Neural cell (in vitro differentiated cells): ENCODE results near the gene HAAO. TPM values are rescaled to one million over a fixed set of nuclear protein-coding genes. Genes with fewer than 3 reads are reported as not detected.
"Not testable (repeated sequence)": the region's sequence is repeated elsewhere in the genome, so short reads cannot be mapped to it uniquely, and the experiment has no call there.

Experiments
- H2AFZ ChIP-seq: fragments of 200-600, 300-800 bp; sonication (generic), shearing (Covaris generic); 2 replicates; pipeline ENCODE4 v1.6.0; 2014; ENCODE audit warnings: low read depth, mild to moderate bottlenecking, antibody characterized with exemption, low read length, moderate library complexity
- H3F3A ChIP-seq: fragments of 200-600 bp; shearing (Covaris generic); 2 replicates; pipeline ENCODE4 v1.6.1; 2016; ENCODE audit warnings: mild to moderate bottlenecking, moderate library complexity, mixed read lengths, antibody characterized with exemption, low read length; ENCODE audit not compliant: insufficient read depth, poor library complexity, severe bottlenecking
- H3K27ac ChIP-seq: fragments of 200-600, 300-800 bp; sonication (generic), shearing (Covaris generic); 2 replicates; pipeline ENCODE4 v1.5.1; 2014; ENCODE audit warnings: mild to moderate bottlenecking, low read length, moderate library complexity
- H3K27me3 ChIP-seq: fragments of 300-800, 200-600 bp; sonication (generic), shearing (Covaris generic); 2 replicates; pipeline ENCODE4 v1.6.0; 2014; ENCODE audit warnings: mild to moderate bottlenecking, low read depth, low read length, moderate library complexity; ENCODE audit not compliant: insufficient read depth
- H3K36me3 ChIP-seq: fragments of 300-800, 200-600 bp; sonication (generic), shearing (Covaris generic); 2 replicates; pipeline ENCODE4 v1.5.1; 2014; ENCODE audit warnings: mild to moderate bottlenecking, antibody characterized with exemption, low read length, moderate library complexity; ENCODE audit not compliant: insufficient read depth
- H3K4me2 ChIP-seq: fragments of 300-800, 200-600 bp; sonication (generic), shearing (Covaris generic); 2 replicates; pipeline ENCODE4 v1.6.0; 2014; ENCODE audit warnings: mild to moderate bottlenecking, low read length
- H3K4me3 ChIP-seq: fragments of 300-800, 200-600 bp; sonication (generic), shearing (Covaris generic); 2 replicates; pipeline ENCODE4 v1.5.1; 2014; ENCODE audit warnings: mild to moderate bottlenecking, low read length, moderate library complexity
- H3K79me2 ChIP-seq: fragments of 200-600 bp; shearing (Covaris generic); replicated peaks from 2 replicates; pipeline ENCODE4 v1.6.0; 2014; ENCODE audit warnings: mild to moderate bottlenecking, low read length, moderate library complexity; ENCODE audit not compliant: insufficient read depth
- H3K9ac ChIP-seq: fragments of 300-800, 200-600 bp; sonication (generic), shearing (Covaris generic); 2 replicates; pipeline ENCODE4 v1.6.1; 2016; ENCODE audit warnings: mild to moderate bottlenecking, low read length, mixed read lengths
- H3K9me2 ChIP-seq: fragments of 200-600 bp; shearing (Covaris generic); 2 replicates; pipeline ENCODE4 v1.6.1; 2016; ENCODE audit warnings: mild to moderate bottlenecking, low read length, mixed read lengths; ENCODE audit not compliant: insufficient read depth
- H3K9me3 ChIP-seq: fragments of 200-600, 300-800 bp; sonication (generic), shearing (Covaris generic); 2 replicates; pipeline ENCODE4 v1.6.1; 2016; ENCODE audit warnings: mild to moderate bottlenecking, mixed run types, low read length, moderate library complexity, mixed read lengths
- H4K20me1 ChIP-seq: fragments of 200-600 bp; shearing (Covaris generic); 2 replicates; pipeline ENCODE4 v1.6.1; 2016; ENCODE audit warnings: mild to moderate bottlenecking, mixed run types; ENCODE audit not compliant: insufficient read depth
- EP300 ChIP-seq: fragments of 450-650 bp; conservative IDR thresholded peaks from 2 replicates; pipeline ENCODE4 v1.6.1; 2014; ENCODE audit warnings: antibody characterized with exemption, mild to moderate bottlenecking, moderate library complexity; ENCODE audit not compliant: poor library complexity, severe bottlenecking
- EZH2 ChIP-seq: fragments of 200-600, 300-800 bp; shearing (Covaris generic), sonication (generic); IDR thresholded peaks from 2 replicates; pipeline ENCODE4 v1.6.1; 2014; ENCODE audit warnings: antibody characterized with exemption, low read length, borderline replicate concordance, mild to moderate bottlenecking; ENCODE audit not compliant: insufficient read depth, poor library complexity, severe bottlenecking
- MXI1 ChIP-seq: fragments of 450-650 bp; conservative IDR thresholded peaks from 2 replicates; pipeline ENCODE4 v1.6.1; 2014; ENCODE audit warnings: antibody characterized with exemption, mild to moderate bottlenecking; ENCODE audit not compliant: poor library complexity, severe bottlenecking
- POLR2AphosphoS5 ChIP-seq: IDR thresholded peaks from 2 replicates; pipeline ENCODE4 v1.6.1; 2012
- RAD21 ChIP-seq: fragments of 450-650 bp; conservative IDR thresholded peaks from 2 replicates; pipeline ENCODE4 v1.6.1; 2014; ENCODE audit warnings: antibody characterized with exemption, mild to moderate bottlenecking, moderate library complexity
- SMC3 ChIP-seq: fragments of 450-650 bp; conservative IDR thresholded peaks from 2 replicates; pipeline ENCODE4 v1.6.1; 2014; ENCODE audit warnings: antibody characterized with exemption, mild to moderate bottlenecking, moderate library complexity; ENCODE audit not compliant: poor library complexity
- TAF1 ChIP-seq: IDR thresholded peaks from 2 replicates; pipeline ENCODE4 v1.6.1; 2012; ENCODE audit warnings: low read depth
- polyA plus RNA-seq: library from polyadenylated mRNA; depleted of rRNA; stranded (reverse); fragments of >200 nt; gene quantifications from 2 replicates; pipeline ENCODE4 v1.2.3, GENCODE V29; 2014
- TF ChIP-seq, protein P1 (sequence below): fragments of 450-650 bp; IDR thresholded peaks from 2 replicates; pipeline ENCODE4 v1.5.1; 2014; ENCODE audit warnings: antibody characterized with exemption, mild to moderate bottlenecking, moderate library complexity; ENCODE audit not compliant: poor library complexity, severe bottlenecking

The HAAO gene
- polyA plus RNA-seq, 1 donor from 2014 or later: not detected

DNA sequence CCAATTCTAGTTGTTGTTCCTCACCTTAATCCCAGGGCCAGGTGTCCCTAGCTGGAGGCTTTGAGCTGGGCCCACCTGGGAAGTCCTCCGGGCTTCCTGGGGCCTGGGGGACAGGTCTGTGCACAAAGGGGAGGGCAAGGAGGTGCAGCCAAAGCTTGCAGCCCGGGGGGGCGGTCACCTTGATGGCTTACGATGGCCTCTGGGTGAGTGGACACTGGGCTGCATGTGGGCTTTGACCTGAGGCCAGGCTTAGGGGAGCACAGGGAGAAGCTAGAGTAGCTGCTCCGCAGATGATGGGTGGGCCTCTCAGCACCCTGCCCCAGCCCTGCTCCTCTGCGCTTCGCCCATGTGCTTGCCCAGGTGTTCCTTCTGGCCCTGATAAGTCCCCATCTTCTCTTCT, 41.8 kb upstream of the HAAO start:
- no peaks in the 10 kb centered on the region for H3K36me3 ChIP-seq
- H3K9ac ChIP-seq: no peak overlapping the region
- H4K20me1 ChIP-seq: no peaks in the 10 kb centered on the region
- H3K79me2 ChIP-seq: no peaks in the 10 kb centered on the region
- no peak for TF ChIP-seq POLR2AphosphoS5
- no peak overlapping the region for H3K27ac ChIP-seq
- H3F3A ChIP-seq: no peaks in the 10 kb centered on the region
- H3K4me3 ChIP-seq: no peak overlapping the region
- no peaks in the 10 kb centered on the region for H3K9me2 ChIP-seq
- H3K9me3 ChIP-seq: no peaks in the 10 kb centered on the region
- H2AFZ ChIP-seq: no peak overlapping the region
- H3K27me3 ChIP-seq: no peaks in the 10 kb centered on the region
- no peak overlapping the region for H3K4me2 ChIP-seq

DNA sequence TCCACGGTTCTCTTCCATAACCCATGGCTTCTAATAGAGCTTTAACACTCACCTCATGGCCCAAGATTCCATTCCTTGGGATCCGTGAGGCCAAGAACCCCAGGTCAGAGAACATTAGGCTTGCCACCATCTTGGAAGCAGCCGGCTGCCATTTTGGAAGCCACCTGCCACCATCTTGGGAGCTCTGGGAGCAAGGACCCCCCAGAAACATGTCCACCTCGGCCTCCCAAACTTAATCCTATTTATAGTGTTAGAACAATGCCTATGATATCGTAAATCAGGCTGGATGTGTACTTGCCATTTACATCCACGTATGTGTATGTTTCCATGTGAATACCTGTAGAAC, 39.9 kb upstream of the HAAO start:
- H3K36me3 ChIP-seq: no peaks in the 10 kb centered on the region
- no peak overlapping the region for H3K9ac ChIP-seq
- no peak overlapping the region for H2AFZ ChIP-seq
- TF ChIP-seq RAD21: no peak
- no peak for TF ChIP-seq EZH2
- TF ChIP-seq EP300: no peak
- TF ChIP-seq TAF1: no peak
- TF ChIP-seq MXI1: no peak
- TF ChIP-seq, protein P1, sequence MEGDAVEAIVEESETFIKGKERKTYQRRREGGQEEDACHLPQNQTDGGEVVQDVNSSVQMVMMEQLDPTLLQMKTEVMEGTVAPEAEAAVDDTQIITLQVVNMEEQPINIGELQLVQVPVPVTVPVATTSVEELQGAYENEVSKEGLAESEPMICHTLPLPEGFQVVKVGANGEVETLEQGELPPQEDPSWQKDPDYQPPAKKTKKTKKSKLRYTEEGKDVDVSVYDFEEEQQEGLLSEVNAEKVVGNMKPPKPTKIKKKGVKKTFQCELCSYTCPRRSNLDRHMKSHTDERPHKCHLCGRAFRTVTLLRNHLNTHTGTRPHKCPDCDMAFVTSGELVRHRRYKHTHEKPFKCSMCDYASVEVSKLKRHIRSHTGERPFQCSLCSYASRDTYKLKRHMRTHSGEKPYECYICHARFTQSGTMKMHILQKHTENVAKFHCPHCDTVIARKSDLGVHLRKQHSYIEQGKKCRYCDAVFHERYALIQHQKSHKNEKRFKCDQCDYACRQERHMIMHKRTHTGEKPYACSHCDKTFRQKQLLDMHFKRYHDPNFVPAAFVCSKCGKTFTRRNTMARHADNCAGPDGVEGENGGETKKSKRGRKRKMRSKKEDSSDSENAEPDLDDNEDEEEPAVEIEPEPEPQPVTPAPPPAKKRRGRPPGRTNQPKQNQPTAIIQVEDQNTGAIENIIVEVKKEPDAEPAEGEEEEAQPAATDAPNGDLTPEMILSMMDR: no peak
- TF ChIP-seq POLR2AphosphoS5: no peak
- no peak for TF ChIP-seq SMC3
- H3K4me3 ChIP-seq: no peak overlapping the region
- no peaks in the 10 kb centered on the region for H3K9me3 ChIP-seq
- no peaks in the 10 kb centered on the region for H4K20me1 ChIP-seq
- H3K27ac ChIP-seq: no peak overlapping the region
- H3F3A ChIP-seq: no peaks in the 10 kb centered on the region
- no peaks in the 10 kb centered on the region for H3K9me2 ChIP-seq
- no peaks in the 10 kb centered on the region for H3K27me3 ChIP-seq
- H3K79me2 ChIP-seq: no peaks in the 10 kb centered on the region
- no peak overlapping the region for H3K4me2 ChIP-seq

- not testable (repeated sequence) for H3K9ac ChIP-seq, H3K9me3 ChIP-seq, H3F3A ChIP-seq, H3K27me3 ChIP-seq, H2AFZ ChIP-seq, H3K36me3 ChIP-seq, H3K4me3 ChIP-seq, H3K9me2 ChIP-seq, H3K4me2 ChIP-seq, H4K20me1 ChIP-seq, H3K79me2 ChIP-seq, H3K27ac ChIP-seq
These were observed 39.3 kb upstream of the HAAO start for GRCh38 chr2:42831575-42832288.
